Erythroblast (primary cell): ENCODE results near the gene STK32C.

ENCODE experiments used
- GATA1 ChIP-seq: IDR thresholded peaks from 2 replicates; pipeline ENCODE4 v1.6.1; 2011; ENCODE audit warnings: low read depth, mild to moderate bottlenecking, control low read depth, low read length, moderate library complexity
- POLR2A ChIP-seq: IDR thresholded peaks from 2 replicates; pipeline ENCODE4 v1.6.1; 2011; ENCODE audit warnings: mild to moderate bottlenecking, low read length

- TF ChIP-seq POLR2A (no peak), GATA1 (no peak)
Measured at GRCh38 chr10:132242103-132242840, 65.5 kb downstream of the STK32C start.
